ENCODE measurements around the gene AGPAT3.

The AGPAT3 gene

DNA sequence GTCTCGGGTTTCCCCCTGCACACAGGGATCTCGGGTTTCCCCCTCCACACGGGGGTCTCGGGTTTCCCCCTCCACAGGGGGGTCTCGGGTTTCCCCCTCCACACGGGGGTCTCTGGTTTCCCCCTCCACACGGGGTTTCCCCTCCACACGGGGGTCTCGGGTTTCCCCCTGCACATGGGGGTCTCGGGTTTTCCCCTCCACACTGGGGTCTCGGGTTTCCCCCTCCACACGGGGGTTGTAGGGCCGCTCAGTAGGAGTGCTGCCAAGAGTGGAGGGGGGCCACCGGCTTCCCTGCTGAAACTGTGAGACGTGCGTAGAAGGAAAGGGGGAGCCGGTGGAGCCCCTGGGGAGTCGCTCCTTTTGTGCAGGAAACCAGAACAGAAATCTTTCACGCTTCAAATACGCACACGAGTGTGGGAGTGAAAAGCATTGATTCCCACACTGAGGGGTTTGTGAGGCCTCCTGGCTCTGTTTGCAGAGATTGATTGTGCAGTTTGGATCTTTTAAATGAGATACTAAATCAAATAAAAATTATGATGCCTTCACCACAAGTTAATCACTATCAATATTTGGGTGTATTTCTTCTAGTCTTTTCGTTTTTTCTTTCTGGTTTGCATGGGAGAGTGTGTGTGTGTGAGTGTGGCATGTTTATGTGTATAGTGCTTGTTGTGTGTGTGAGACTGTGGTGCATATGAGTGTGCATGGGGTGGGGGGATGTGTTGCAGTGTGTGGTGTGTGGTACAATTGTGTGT lies 92.8 kb downstream of the AGPAT3 start:
- Histone ChIP-seq H3K4me3 (ENCODE audit: low read length) (no peak overlapping the region), H2BK5ac (ENCODE audit: low read length) (peak overlapping the region; percentile 51), H3K27me3 (ENCODE audit: insufficient read depth, low read length, poor library complexity) (no peaks in the 10 kb centered on the region), H3K4me1 (ENCODE audit: control insufficient read depth, low read depth, low read length) (peaks cover 2% of the 10 kb centered on the region), H2BK15ac (replicated peaks; ENCODE audit: low read depth) (no peak overlapping the region), H3K23ac (ENCODE audit: low read length) (no peak overlapping the region), H3K79me1 (ENCODE audit: low read length) (no peaks in the 10 kb centered on the region), H3K27ac (ENCODE audit: low read depth, low read length) (no peak overlapping the region), H3K18ac (ENCODE audit: low read length) (no peak overlapping the region), H2AK5ac (ENCODE audit: low read length) (peak overlapping the region; percentile 72), H3K4ac (ENCODE audit: low read depth, low read length) (no peak overlapping the region), H3K36me3 (ENCODE audit: control insufficient read depth, insufficient read depth, low read length) (no peaks in the 10 kb centered on the region), H3K79me2 (ENCODE audit: control insufficient read depth, insufficient read depth, low read length) (no peaks in the 10 kb centered on the region), H3K9ac (ENCODE audit: low read length) (peak overlapping the region; percentile 22), H2BK120ac (ENCODE audit: low read depth, low read length) (no peak overlapping the region), H3K56ac (ENCODE audit: low read length) (peak overlapping the region; percentile 62), H4K5ac (ENCODE audit: low read length) (no peak overlapping the region), H3K4me2 (ENCODE audit: low read length) (no peak overlapping the region), H4K8ac (ENCODE audit: low read depth, low read length) (no peak overlapping the region)
- no peak for DNase-seq
- no CpG with 5 or more reads among the region's 22 CpGs for WGBS (ENCODE audit: extremely low coverage, insufficient coverage, low lambda C conversion rate)

- Histone ChIP-seq H3K4me3 (ENCODE audit: low read length) (no peak overlapping the region), H4K8ac (ENCODE audit: low read depth, low read length) (no peak overlapping the region), H2BK120ac (ENCODE audit: low read depth, low read length) (no peak overlapping the region)
Observed at GRCh38 chr21:43958364-43959158, 93.5 kb downstream of the AGPAT3 start.

GRCh38 chr21:43959231-43960116 lies 94.5 kb downstream of the AGPAT3 start:
- DNase-seq: no peak
- no peaks in the 10 kb centered on the region for H3K36me3 ChIP-seq (ENCODE audit: control insufficient read depth, insufficient read depth, low read length)
- no peak overlapping the region for H2AK5ac ChIP-seq (ENCODE audit: low read length)
- peaks cover 2% of the 10 kb centered on the region for H3K4me1 ChIP-seq (ENCODE audit: control insufficient read depth, low read depth, low read length)
- no peak overlapping the region for H3K4me3 ChIP-seq (ENCODE audit: low read length)
- no peak overlapping the region for H3K18ac ChIP-seq (ENCODE audit: low read length)
- H2BK15ac ChIP-seq (replicated peaks; ENCODE audit: low read depth): no peak overlapping the region
- WGBS (ENCODE audit: extremely low coverage, insufficient coverage, low lambda C conversion rate): 100% methylated on average over 3 of the region's 39 CpGs
- H3K56ac ChIP-seq (ENCODE audit: low read length): no peak overlapping the region
- H4K8ac ChIP-seq (ENCODE audit: low read depth, low read length): no peak overlapping the region
- no peaks in the 10 kb centered on the region for H3K79me2 ChIP-seq (ENCODE audit: control insufficient read depth, insufficient read depth, low read length)
- no peak overlapping the region for H2BK120ac ChIP-seq (ENCODE audit: low read depth, low read length)
- no peak overlapping the region for H3K9ac ChIP-seq (ENCODE audit: low read length)
- H3K4me2 ChIP-seq (ENCODE audit: low read length): no peak overlapping the region
- no peaks in the 10 kb centered on the region for H3K27me3 ChIP-seq (ENCODE audit: insufficient read depth, low read length, poor library complexity)
- no peak overlapping the region for H4K5ac ChIP-seq (ENCODE audit: low read length)
- no peaks in the 10 kb centered on the region for H3K79me1 ChIP-seq (ENCODE audit: low read length)
- no peak overlapping the region for H2BK5ac ChIP-seq (ENCODE audit: low read length)
- H3K4ac ChIP-seq (ENCODE audit: low read depth, low read length): no peak overlapping the region
- no peak overlapping the region for H3K27ac ChIP-seq (ENCODE audit: low read depth, low read length)
- H3K23ac ChIP-seq (ENCODE audit: low read length): no peak overlapping the region

More at GRCh38 chr21:43958364-43959158, 93.5 kb downstream of the AGPAT3 start:
- peak overlapping the region; percentile 51 for H2BK5ac ChIP-seq (ENCODE audit: low read length)
- H3K79me2 ChIP-seq (ENCODE audit: control insufficient read depth, insufficient read depth, low read length): no peaks in the 10 kb centered on the region
- no peak overlapping the region for H4K5ac ChIP-seq (ENCODE audit: low read length)
- peaks cover 2% of the 10 kb centered on the region for H3K4me1 ChIP-seq (ENCODE audit: control insufficient read depth, low read depth, low read length)
- no peak overlapping the region for H3K18ac ChIP-seq (ENCODE audit: low read length)
- H3K79me1 ChIP-seq (ENCODE audit: low read length): no peaks in the 10 kb centered on the region
- no peak overlapping the region for H3K27ac ChIP-seq (ENCODE audit: low read depth, low read length)
- 100% methylated on average over 7 of the region's 13 CpGs for WGBS (ENCODE audit: extremely low coverage, insufficient coverage, low lambda C conversion rate)
- no peaks in the 10 kb centered on the region for H3K36me3 ChIP-seq (ENCODE audit: control insufficient read depth, insufficient read depth, low read length)
- H3K56ac ChIP-seq (ENCODE audit: low read length): peak overlapping the region; percentile 62
- no peak overlapping the region for H3K23ac ChIP-seq (ENCODE audit: low read length)
- H3K4ac ChIP-seq (ENCODE audit: low read depth, low read length): no peak overlapping the region
- H2BK15ac ChIP-seq (replicated peaks; ENCODE audit: low read depth): no peak overlapping the region
- H3K27me3 ChIP-seq (ENCODE audit: insufficient read depth, low read length, poor library complexity): no peaks in the 10 kb centered on the region
- H3K4me2 ChIP-seq (ENCODE audit: low read length): no peak overlapping the region
- DNase-seq: no peak
- H3K9ac ChIP-seq (ENCODE audit: low read length): peak overlapping the region; percentile 22
- peak overlapping the region; percentile 72 for H2AK5ac ChIP-seq (ENCODE audit: low read length)

DNA sequence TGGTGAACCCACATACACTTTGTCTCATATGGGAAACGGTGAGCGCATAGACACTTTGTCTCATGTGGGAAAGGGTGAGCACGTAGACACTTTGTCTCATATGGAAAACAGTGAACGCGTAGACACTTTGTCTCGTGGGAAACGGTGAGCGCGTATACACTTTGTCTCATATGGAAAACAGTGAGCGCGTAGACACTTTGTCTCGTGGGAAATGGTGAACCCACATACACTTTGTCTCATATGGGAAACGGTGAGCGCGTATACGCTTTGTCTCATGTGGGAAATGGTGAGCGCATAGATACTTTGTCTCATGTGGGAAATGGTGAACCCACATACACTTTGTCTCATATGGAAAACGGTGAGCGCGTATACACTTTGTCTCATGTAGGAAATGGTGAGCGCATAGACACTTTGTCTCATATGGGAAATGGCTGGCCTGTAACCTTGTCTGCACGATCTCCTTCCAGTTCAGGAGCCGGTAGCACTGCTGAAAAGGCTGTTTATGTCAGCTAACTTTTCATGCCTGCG lies 96.4 kb downstream of the AGPAT3 start:
- H2BK5ac ChIP-seq (ENCODE audit: low read length): no peak overlapping the region
- no peak overlapping the region for H2BK120ac ChIP-seq (ENCODE audit: low read depth, low read length)
- H3K4me3 ChIP-seq (ENCODE audit: low read length): no peak overlapping the region
- H3K4ac ChIP-seq (ENCODE audit: low read depth, low read length): no peak overlapping the region
- no peak overlapping the region for H3K4me2 ChIP-seq (ENCODE audit: low read length)
- WGBS (ENCODE audit: extremely low coverage, insufficient coverage, low lambda C conversion rate): no CpG with 5 or more reads among the region's 24 CpGs
- H3K9ac ChIP-seq (ENCODE audit: low read length): no peak overlapping the region
- H2BK15ac ChIP-seq (replicated peaks; ENCODE audit: low read depth): no peak overlapping the region
- no peak overlapping the region for H3K18ac ChIP-seq (ENCODE audit: low read length)
- H3K56ac ChIP-seq (ENCODE audit: low read length): no peak overlapping the region
- no peaks in the 10 kb centered on the region for H3K27me3 ChIP-seq (ENCODE audit: insufficient read depth, low read length, poor library complexity)
- no peak overlapping the region for H4K5ac ChIP-seq (ENCODE audit: low read length)
- H4K8ac ChIP-seq (ENCODE audit: low read depth, low read length): no peak overlapping the region
- DNase-seq: no peak
- no peak overlapping the region for H2AK5ac ChIP-seq (ENCODE audit: low read length)
- H3K27ac ChIP-seq (ENCODE audit: low read depth, low read length): no peak overlapping the region
- no peaks in the 10 kb centered on the region for H3K79me1 ChIP-seq (ENCODE audit: low read length)
- H3K79me2 ChIP-seq (ENCODE audit: control insufficient read depth, insufficient read depth, low read length): no peaks in the 10 kb centered on the region
- H3K36me3 ChIP-seq (ENCODE audit: control insufficient read depth, insufficient read depth, low read length): no peaks in the 10 kb centered on the region
- no peak overlapping the region for H3K23ac ChIP-seq (ENCODE audit: low read length)
- peaks cover 2% of the 10 kb centered on the region for H3K4me1 ChIP-seq (ENCODE audit: control insufficient read depth, low read depth, low read length)

- Histone ChIP-seq H4K8ac (ENCODE audit: low read depth, low read length) (no peak overlapping the region), H3K27ac (ENCODE audit: low read depth, low read length) (no peak overlapping the region), H3K4me1 (ENCODE audit: control insufficient read depth, low read depth, low read length) (no peaks in the 10 kb centered on the region), H3K4me3 (ENCODE audit: low read length) (no peak overlapping the region), H3K56ac (ENCODE audit: low read length) (no peak overlapping the region), H3K27me3 (ENCODE audit: insufficient read depth, low read length, poor library complexity) (no peaks in the 10 kb centered on the region), H3K23ac (ENCODE audit: low read length) (no peak overlapping the region), H2BK15ac (replicated peaks; ENCODE audit: low read depth) (no peak overlapping the region), H2BK5ac (ENCODE audit: low read length) (no peak overlapping the region), H2AK5ac (ENCODE audit: low read length) (no peak overlapping the region), H3K79me2 (ENCODE audit: control insufficient read depth, insufficient read depth, low read length) (no peaks in the 10 kb centered on the region), H3K36me3 (ENCODE audit: control insufficient read depth, insufficient read depth, low read length) (no peaks in the 10 kb centered on the region), H2BK120ac (ENCODE audit: low read depth, low read length) (no peak overlapping the region), H3K4ac (ENCODE audit: low read depth, low read length) (no peak overlapping the region), H3K79me1 (ENCODE audit: low read length) (no peaks in the 10 kb centered on the region), H3K4me2 (ENCODE audit: low read length) (no peak overlapping the region), H3K18ac (ENCODE audit: low read length) (no peak overlapping the region), H4K5ac (ENCODE audit: low read length) (no peak overlapping the region), H3K9ac (ENCODE audit: low read length) (no peak overlapping the region)
- no peak for DNase-seq
- no CpG with 5 or more reads among the region's 17 CpGs for WGBS (ENCODE audit: extremely low coverage, insufficient coverage, low lambda C conversion rate)
Observed at GRCh38 chr21:43965911-43966585, 101.0 kb downstream of the AGPAT3 start.

All from mesendoderm (in vitro differentiated cells).